DMS153 treated with DMSO at 0.1 percent for 48 hours (cell line): ENCODE measurements around the gene MYBL2.
A peak's percentile ranks its signal among the peaks of the same experiment; 100 is the strongest.

Experiments
- DNase-seq: peaks from one replicate; lab custom pipeline; 2025; ENCODE audit not compliant: unreplicated experiment; lab: John Stamatoyannopoulos, UW

The MYBL2 gene

DNA sequence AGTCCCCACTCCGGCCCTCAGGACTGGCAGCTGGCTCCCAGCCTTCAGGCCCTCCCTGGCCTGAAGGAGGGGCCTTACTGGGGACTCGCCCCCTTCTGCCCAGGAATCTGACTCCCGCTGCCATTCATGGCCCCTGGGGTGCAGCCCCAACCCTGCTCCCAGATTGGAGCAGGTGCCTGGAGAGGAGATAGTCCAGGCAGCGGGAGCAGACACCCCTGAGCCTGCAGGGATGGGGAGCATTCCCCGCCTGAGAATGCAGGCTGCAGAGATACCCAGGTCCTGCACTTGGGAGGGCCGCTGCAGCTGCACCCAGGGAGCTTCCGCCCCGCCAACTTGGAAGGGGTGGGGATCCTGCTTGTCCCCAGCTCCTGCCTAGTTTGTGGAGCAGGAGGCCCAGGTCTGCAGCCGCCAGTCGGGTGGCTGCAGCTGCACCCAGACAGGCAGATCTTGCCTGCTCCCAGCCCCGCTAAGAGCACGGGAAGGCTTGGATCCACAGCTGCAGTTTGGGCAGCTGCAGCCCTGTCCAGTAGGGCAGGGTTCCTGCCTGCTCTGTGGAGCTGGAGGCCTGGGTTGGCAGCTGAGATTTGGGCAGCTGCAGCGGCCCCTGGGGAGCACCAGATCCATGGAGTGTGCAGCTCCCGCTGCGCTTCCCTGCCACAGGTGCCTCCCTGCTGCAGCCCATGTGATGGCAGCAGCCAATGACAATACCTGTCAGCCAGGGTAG lies 54.7 kb downstream of the MYBL2 start:
- peak; percentile 61 for DNase-seq

DNA sequence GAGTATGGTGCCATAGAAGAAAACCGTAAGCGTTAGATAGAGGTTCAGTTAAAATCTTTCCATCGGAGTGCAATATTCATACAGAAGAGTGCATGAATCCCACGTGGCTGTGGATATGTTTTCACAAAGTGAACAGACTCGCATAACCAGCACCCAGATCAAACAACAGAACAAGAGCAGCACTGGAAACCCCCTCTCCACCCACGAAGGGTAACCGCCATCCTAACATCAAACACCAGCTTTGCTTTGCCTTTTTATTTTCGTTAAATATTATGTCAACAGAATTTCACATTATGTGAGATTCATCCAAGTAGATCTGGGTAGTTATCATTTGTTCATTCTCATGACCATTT lies 55.2 kb downstream of the MYBL2 start:
- DNase-seq, result no peak

DNA sequence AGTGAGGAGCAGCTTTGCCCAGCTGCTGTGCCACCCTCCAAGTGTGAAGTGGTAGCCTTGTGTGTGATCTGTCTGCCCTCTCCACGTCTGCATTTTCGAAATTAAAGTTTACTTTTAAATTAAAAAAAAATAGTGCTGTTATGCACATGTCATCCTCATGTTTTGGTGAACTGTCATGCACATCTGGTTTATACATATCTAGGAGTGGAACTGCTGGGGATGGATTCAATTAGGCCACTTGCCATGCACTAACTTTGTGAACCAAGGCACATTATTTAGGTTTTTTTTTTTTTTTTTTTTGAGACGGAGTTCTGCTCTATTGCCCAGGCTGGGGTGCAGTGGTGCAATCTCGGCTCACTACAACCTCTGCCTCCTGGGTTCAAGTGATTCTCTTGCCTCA lies 56.3 kb downstream of the MYBL2 start:
- no peak for DNase-seq

DNA sequence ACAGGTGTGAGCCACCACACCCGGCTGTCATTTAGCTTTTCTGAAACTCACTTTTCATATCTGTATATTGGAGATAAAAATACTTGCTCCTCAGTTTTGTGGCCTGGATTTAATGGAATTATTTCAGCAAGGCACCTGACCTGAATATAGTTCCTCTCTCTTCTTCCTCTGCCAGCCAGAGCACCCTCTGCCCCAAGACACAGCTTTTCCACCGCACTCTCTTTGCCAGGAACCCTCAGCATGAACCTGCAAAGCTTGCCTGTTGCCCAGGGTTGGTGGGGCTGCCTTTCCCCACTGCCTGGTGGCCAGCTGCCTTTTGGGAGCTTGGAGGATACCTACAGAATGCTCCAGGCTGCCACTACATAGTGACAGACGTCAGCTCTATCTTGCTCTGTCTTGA lies 56.8 kb downstream of the MYBL2 start:
- no peak for DNase-seq

DNA sequence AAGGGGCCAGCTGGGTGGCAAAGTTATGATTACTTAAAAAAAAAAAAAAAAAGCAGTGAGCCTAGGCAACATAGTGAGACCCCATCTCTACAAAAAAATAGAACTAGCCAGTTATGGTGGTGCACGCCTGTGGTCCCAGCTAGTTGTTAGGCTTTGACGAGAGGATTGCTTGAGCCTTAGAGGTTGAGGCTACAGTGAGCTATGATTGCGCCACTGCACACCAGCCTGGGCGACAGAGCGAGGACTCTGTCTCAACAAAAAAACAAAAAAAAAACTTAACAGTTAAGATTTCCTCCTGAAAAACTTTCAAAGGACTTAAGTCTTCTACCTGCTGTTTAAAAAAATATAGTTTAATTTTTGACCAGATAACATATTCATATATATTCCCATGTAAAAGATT lies 57.5 kb downstream of the MYBL2 start:
- DNase-seq, result no peak

DNA sequence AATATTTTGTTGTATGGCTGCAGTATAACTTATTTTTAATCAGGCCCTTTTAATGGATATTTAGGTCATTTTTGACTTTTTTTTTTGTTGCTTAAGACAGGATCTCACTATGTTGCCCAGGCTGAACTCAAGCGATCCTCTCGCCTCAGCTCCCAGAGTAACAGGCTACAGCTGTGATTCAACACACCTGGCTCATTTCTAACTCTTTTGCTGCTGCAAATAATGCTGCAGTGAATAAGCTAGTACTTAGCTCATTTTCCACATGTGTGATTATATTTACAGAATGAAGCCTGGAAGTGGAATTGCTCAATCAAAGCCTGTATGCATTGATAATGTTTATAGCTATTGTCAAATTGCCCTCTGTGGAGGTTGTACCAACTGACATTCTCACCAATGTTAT lies 58.8 kb downstream of the MYBL2 start:
- DNase-seq, result no peak

DNA sequence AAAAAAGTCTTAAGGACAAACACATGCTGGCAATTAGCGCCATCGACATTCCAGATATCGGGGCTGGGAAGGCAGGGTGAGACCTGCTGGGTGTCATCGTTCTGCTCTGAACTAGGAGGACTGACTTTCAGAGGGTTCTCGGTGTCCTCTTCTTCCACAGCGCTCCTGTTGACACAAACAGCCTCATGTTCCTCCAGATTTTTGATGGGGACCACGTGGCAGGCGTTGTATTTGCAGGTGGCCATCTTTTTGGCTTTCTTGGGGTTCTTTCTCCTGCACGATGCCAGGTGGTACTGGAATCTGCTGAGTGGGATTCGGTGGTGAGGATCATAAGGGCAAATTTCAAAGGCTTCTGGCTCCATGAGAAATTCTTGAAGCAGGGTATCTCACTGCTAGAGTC lies 59.4 kb downstream of the MYBL2 start:
- no peak for DNase-seq

DNA sequence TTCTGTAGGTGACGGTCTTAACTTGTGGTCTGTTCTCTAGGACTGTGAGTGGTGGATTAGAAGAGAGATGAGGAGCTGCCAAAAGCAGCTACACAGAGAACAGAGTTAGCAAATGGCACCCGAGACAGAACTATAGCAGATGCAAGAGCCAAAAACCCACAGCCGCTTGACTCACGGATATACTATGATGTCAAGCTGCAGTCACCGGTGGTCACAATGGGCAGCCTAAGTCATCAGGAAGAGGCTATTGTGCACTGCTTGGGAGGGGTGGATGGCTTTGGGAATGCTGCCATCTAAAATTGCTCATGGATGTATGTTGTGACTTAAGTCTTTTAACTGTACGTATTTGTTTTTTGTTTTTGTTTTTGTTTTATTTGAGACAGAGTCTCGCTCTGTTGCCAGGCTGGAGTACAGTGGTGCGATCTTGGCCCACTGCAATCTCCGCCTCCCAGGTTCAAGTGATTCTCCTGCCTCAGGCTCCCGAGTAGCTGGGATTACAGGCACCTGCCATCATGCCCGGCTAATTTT lies 60.0 kb downstream of the MYBL2 start, which contains the start of gene GTSF1L:
Gene GTSF1L (minus strand): TSS at position 192 of the 528 bp plus-strand sequence. CDS start 308 bp downstream, outside the sequence.
- DNase-seq, result no peak

DNA sequence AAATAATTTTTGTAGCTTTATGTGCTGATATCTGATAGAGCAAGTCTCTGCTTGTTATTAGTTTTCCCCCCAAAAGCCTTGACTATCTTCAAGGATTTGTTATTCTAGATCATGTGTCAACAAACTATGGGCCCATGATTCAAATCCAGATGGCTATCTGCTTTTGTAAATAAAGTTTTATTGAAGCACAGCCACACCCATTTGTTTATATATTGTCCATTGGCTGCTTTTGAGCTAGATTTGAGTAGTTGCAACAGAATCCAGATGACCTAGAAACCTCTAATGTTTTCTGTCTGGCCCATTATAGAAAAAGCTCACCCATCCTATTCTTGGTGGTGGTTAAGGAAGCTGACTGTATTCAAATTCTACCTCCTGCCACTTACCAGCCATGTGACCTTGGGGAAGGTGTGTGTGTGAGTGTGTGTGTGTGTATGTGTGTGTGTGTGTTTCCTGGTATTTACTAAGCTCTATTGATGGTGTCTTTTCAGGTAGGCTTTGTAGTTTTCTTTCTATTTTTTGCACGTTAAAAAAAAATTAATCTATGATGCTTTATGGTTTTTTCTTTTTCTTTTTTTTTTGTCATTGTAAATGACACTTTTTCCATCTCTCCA lies 61.2 kb downstream of the MYBL2 start:
- DNase-seq, result no peak

DNA sequence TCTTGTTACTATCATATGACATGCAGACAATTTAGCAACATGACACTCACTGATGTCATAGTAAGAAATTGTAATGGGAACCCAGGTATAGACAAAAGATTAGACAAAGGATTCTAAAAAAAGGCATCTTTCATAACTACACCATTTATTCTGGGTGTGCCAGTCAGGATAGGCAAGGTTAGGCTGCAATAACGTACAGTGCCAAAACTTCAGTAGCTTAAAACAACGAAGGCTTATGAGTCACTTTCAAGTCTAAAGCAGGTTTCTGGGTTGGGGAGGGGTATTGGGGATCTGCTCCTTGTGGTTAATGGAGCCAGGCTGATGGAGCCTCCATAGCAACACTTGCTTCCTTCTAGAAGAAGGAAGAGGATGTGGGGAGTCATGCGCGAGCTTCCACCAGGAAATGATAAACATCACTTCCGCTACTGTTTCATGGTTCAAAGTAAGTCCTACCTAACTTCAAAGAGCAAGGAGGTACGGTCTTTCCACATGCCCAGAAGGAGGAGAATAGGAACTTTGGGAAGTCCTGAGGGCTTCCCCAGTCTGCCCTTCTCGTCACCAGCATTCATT lies 61.9 kb downstream of the MYBL2 start:
- no peak for DNase-seq

DNA sequence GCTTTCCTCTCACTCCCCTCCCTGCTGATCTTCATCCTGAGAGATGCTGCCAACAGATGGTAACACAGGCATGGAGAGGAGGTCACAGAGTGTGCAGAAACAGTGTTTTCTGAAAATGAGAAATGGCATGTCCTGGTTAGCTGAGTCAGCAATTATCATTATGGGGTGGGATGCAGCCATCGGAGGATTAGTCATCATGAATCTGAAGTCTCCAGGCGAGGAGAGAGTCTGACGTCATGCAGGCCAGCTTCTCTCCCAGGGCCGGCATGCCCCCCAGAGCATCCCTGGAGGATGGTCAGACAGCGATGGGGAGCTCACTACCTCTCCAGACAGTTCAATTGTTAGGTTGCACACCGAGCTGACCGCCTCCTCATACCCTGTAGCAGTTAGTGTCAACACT lies 64.6 kb downstream of the MYBL2 start:
- DNase-seq, result no peak

DNA sequence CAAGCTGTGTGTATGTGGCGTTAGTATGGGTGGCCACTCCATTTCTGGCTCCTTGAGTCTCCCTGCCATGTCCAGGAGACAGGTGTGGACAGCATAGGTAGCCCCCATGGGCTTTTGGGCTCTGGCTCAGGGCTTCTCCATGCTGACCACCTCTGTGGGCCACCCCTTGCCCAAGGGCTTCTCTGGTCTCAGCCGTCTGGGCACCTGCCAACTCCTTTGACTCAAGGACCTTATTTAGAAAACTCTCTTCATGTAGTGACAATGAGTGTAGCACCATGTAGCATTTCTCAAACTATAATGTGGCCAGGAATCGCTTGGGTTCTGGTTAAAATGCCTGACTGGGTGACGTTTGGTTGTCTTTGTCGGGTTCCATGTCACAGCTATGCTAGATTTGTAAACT lies 65.0 kb downstream of the MYBL2 start:
- no peak for DNase-seq

DNA sequence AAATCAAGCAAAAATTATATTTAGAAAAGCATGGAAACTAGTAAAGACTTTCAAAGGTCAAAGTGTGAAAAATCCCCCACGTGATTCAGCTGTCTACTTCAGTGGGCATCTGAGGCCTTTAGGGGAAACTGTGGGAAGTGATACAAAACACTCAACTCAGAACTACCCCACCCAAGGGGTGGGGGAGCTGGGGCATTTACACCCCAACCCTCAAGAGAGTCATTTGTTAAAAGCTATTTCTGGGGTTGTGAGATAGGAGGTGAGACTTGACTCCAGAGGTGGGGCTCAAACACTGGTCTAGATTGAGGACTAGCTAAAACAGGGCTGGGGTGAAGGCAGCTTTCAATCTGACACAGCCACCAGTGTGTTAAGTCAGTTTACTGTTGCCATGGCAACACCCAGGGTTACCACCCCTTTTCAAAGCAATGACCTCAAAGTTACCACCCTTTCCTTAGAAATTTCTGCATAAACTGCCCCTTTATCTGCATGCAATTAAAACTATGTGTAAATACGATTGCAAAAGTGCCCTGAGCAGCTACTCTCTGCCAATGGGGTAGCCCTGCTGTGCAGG lies 69.8 kb downstream of the MYBL2 start:
- no peak for DNase-seq

DNA sequence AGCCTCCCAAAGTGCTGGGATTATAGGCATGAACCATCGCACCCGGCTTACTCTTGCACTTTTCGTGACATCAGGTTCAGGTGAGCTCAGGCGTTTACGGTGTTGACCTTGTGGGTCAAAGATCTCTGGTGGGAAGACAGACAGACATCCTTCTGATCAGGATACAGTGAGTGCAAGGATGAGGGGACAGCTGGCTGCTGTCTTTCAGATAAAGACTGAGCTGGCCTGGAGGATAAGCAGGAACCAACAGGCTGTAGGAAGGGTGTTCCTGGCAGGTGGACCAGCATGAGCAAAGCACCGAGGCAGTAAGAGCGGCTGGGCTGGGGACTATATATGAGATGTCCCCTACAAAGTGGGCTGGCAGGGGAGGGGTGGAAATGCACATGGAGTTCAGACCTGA lies 71.0 kb downstream of the MYBL2 start:
- DNase-seq, result no peak

DNA sequence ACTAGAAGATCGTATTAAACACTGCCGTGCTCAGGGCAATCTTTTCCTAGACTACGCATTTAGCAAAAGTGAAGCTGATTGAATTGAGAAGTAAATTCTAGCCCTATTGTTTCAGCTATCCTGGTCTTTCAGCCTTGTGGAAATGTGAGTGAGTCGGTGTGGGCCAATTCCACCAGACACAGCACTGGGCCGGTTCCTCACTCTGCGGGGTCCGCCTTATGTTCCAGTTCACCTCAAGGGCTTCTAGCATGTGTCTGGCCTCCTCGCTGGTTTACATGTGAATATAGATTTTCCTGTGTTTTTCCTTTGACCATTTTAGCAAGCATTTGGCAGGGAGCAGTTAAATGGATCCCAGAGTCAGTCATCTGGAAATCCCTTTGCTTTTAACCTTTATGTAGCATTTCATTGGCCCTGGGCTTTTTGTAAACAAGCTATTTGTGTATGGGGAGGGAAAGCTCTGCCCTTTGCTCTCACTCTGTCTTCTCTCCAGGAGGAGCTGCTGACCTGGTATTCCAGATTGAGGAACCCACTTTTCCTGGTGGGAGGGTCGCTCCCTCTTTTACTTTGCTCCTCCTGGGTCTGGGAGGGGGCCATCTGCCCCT lies 72.3 kb downstream of the MYBL2 start:
- no peak for DNase-seq

DNA sequence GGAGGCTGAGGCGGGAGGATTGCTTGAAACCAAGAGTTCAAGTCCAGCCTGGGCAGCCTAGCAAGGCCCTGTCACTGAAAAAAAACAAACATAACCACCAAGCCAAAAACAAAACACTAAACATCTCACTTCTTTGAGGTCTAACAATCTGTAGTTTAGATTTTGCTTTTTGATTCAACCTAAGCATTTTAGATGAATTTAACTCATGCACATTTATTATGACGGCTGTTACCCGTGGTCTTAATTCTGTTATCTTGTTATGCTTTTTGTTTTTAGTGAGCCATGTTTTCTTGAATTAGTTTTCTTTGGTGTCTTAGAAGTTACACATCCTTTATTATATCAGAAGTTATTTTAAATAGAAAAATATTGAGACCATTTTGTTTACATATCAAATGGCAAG lies 73.7 kb downstream of the MYBL2 start:
- no peak for DNase-seq

DNA sequence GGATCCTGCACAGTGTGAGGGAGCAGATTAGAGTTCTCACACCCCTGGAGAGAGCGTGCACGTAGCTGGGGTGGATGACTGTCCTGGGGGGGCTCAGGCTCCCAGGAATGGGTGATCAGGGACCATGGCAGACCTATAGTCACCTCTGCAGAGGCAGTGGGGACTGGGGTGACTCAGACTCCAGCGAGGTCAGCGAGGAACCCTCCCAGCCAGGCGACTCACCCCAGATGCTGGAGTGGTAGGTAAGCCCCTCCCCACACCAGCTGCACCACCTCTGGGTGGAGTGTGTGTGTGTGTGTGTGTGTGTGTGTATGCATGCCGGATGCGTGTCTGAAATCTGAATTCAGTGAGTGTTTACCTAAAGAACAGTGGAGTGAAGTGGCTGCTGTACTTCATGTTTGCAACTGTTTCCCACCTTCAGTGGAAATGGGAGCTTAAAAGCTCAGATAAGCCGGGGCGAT lies 77.3 kb downstream of the MYBL2 start:
- peak; percentile 78 for DNase-seq

DNA sequence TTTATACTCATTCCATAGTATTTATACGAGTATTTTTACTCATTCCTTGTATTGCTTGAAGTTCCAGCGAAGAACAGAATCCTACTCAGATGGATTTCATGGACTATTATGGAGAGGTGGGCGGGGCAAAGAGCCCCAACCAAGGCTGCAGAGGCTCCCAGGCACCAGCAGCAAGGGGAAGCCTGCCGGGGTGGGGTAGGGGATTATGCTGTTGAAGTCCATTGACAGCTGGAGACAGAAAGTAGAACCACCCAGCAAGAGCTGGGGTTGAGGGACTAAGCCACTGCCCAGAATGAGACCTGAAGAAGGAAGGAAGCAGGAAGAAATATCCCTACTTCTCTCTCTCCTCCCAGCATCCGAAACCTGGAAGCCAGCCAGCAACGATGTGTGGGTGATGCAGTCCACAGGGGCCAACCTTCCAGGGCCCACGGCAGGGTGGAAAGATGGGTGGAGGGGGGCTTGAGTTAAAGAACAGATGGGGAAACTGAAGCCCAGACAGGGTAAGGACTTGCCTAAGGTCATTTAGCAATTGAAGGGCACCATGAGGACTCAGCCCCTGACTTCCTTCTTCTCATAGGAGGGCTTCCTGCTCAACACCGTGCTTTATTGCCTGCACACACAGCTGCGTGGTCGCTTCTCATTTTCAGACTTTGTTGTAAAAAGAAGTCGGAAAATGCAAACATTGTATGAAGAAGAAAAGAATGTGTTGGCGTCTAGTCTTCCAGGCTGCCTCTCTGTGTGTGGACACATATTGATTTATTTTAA lies 78.2 kb downstream of the MYBL2 start:
- DNase-seq, result no peak

DNA sequence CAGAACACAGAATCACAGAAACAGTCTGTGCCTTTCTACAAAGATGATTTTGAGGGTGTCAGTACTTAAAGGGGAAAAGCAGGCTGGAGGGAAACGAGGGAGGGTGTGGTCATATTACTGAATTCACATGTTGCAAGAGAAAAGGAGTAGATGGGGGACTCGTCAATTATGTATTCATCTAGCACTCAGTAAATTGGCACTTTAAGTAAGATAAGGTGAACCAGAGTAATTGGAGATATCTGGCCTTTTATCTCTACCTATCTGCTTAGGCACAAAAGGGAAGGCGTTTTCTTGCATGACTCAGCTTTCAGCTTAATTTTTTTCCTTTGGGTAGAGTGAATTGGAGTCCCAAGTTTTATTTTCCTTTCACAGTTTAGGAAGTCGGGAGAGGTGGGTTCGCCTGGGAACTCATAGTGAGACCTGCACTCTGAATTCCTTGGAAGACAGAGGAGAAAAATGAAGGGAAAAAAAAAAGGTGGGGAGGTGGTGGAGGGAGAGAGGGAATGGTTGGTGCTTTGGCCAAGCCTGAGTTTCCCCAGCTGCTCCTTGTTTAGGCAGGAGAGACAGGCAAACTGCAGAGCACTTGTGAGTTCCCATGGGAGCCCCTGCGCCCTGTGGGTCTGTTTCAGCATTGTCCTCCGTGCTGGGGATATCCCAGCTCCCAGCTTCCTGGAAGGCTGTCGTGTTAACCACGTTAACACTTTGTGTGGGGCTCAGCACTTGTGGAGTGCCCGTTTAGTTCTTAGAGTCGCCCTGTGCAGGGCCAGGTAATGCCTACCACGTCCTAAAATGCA lies 79.6 kb downstream of the MYBL2 start:
- DNase-seq, result peak; percentile 90

DNA sequence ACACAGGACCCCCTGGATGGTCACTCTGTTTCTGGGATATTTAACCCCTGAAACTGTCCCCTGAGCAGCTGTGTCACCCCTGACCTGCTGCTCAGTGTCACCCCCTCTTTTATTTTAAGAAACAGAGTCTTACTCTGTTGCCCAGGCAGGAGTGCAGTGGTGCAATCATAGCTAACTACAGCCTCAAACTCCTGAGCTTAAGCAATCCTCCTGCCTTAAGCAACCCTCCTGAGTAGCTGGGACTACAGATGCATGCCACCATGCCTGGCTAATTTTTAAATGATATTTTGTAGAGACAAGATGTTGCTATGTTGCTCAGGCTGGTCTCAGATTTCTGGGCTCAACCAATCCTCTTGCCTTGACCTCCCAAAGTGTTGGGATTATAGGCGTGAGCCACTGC lies 81.4 kb downstream of the MYBL2 start:
- no peak for DNase-seq
